ENCODE measurements around the gene BEAN1. TPM values are rescaled to one million over a fixed set of nuclear protein-coding genes. Genes with fewer than 3 reads are reported as not detected.

Gene BEAN1
- total RNA-seq, 4 donors from 2014 or later = 0.23 to 1.8 (median 0.76) TPM; not detected in 1

DNA sequence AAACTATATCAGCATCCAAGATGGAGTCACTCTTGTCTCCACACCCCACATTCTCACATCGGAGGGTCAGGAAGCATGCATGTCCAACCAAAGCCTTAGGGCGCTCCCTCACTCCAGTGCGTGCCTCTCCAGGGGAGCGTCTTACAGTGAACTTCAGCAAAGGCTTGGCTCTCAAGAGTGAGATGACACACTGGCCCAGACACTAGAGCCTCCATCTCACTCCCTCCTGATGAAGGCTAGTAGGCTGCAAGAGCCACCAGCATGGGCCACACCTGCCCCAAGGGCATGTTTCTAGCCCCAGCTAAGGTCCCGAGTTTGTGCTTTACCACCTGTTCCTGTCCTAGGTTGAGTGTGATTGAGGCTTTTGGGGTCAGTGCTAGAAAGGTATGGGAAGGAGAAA, 40.5 kb downstream of the BEAN1 start:
- no peak for DNase-seq
- H3K36me3 ChIP-seq = no peaks in the 10 kb centered on the region
- no peak overlapping the region for H3K4me3 ChIP-seq
- 100% methylated on average over 2 of the region's 5 CpGs; no CpG with 5 or more reads in 1 of the 2 donors for WGBS, 2 donors
- intact Hi-C loops (cut with DNase I) = no loop called here
- H3K4me1 ChIP-seq = no peaks in the 10 kb centered on the region
- H3K27ac ChIP-seq = no peak overlapping the region
- TF ChIP-seq POLR2A (IDR thresholded peaks at IDR 0.05) = no peak
- no peak for TF ChIP-seq CTCF (IDR thresholded peaks at IDR 0.05)
- H3K27me3 ChIP-seq = peaks cover 0 to 30% (median 0%) of the 10 kb centered on the region in 4 donors
- H3K9me3 ChIP-seq = no peaks in the 10 kb centered on the region

- TF ChIP-seq POLR2A (IDR thresholded peaks at IDR 0.05) = no peak
- no peak for TF ChIP-seq CTCF (IDR thresholded peaks at IDR 0.05)
- no peaks in the 10 kb centered on the region for H3K9me3 ChIP-seq
- no peak overlapping the region for H3K4me3 ChIP-seq
- H3K36me3 ChIP-seq = no peaks in the 10 kb centered on the region
- 87 to 90% methylated on average over 5 to 6 of the region's 11 CpGs for WGBS, 2 donors
- intact Hi-C loops (cut with DNase I) = no loop called here
- DNase-seq = no peak
- H3K27ac ChIP-seq = no peak overlapping the region
- no peaks in the 10 kb centered on the region for H3K4me1 ChIP-seq
- H3K27me3 ChIP-seq = peaks cover 0 to 25% (median 0%) of the 10 kb centered on the region in 4 donors
These were observed 41.3 kb downstream of the BEAN1 start for GRCh38 chr16:66468321-66468965.

DNA sequence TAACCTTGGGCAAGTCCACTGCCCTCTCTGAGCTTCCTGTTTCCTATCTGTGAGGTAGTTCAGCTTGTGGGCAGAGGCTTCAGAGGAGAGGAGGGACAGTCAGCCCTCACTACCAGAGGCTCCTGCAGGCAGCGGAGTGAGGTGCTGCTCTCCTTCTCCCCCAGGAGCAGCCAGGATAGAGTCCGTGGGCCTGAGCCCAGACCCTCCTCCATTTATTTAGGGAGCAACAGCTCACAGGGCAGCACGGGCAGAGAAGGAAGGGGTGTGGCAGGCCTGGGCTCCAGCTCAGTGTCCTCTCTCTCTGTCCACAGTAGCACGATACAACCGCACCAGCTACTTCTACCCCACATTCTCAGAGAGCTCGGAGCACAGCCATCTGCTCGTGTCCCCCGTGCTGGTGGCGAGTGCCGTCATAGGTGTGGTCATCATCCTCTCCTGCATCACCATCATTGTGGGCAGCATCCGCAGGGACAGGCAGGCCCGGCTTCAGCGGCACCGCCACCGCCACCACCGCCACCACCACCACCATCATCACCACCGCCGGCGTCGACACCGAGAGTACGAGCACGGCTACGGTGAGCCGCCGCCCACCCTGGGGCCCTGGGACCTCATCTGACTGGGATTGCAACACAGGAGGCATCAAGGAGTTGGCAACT, 42.3 kb downstream of the BEAN1 start:
- TF ChIP-seq CTCF (IDR thresholded peaks at IDR 0.05) (no peak), POLR2A (IDR thresholded peaks at IDR 0.05) (no peak)
- Histone ChIP-seq H3K27ac (no peak overlapping the region), H3K9me3 (no peaks in the 10 kb centered on the region), H3K4me3 (no peak overlapping the region), H3K36me3 (no peaks in the 10 kb centered on the region), H3K27me3 (peaks cover 0 to 25% (median 0%) of the 10 kb centered on the region in 4 donors), H3K4me1 (no peaks in the 10 kb centered on the region)
- 67 to 100% methylated on average over 4 to 5 of the region's 26 CpGs for WGBS, 2 donors
- no peak for DNase-seq
- intact Hi-C loops (cut with DNase I) = no loop called here

- peaks cover 0 to 28% (median 0%) of the 10 kb centered on the region in 4 donors for H3K27me3 ChIP-seq
- no peak overlapping the region for H3K4me3 ChIP-seq
- no peak for DNase-seq
- no peaks in the 10 kb centered on the region for H3K9me3 ChIP-seq
- TF ChIP-seq POLR2A (IDR thresholded peaks at IDR 0.05) (no peak), CTCF (IDR thresholded peaks at IDR 0.05) (no peak)
- no peaks in the 10 kb centered on the region for H3K36me3 ChIP-seq
- 68 to 90% methylated on average over 5 of the region's 6 CpGs for WGBS, 2 donors
- intact Hi-C loops (cut with DNase I) = loop anchor here (10.0 kb wide), 1 partner anchor 135 kb away; the partner anchor contains the start of gene CMTM3
- H3K27ac ChIP-seq = no peak overlapping the region
- peaks cover 0 to 5% (median 0%) of the 10 kb centered on the region in 3 donors for H3K4me1 ChIP-seq
These were observed 43.0 kb downstream of the BEAN1 start for GRCh38 chr16:66469947-66470546.

- WGBS, 2 donors = 17 to 88% methylated on average over 1 of the region's 2 CpGs
- intact Hi-C loops (cut with DNase I) = loop anchor here (10.0 kb wide), 1 partner anchor 134 kb away; the partner anchor contains the start of gene CMTM3
- TF ChIP-seq CTCF (IDR thresholded peaks at IDR 0.05) (no peak), POLR2A (IDR thresholded peaks at IDR 0.05) (no peak)
- Histone ChIP-seq H3K9me3 (no peaks in the 10 kb centered on the region), H3K36me3 (no peaks in the 10 kb centered on the region), H3K27ac (no peak overlapping the region), H3K4me1 (peaks cover 0 to 8% (median 0%) of the 10 kb centered on the region in 3 donors), H3K27me3 (peaks cover 0 to 33% (median 0%) of the 10 kb centered on the region in 4 donors), H3K4me3 (no peak overlapping the region)
- no peak for DNase-seq
These were observed 43.5 kb downstream of the BEAN1 start for GRCh38 chr16:66470556-66470955.

Measured in esophagus squamous epithelium (tissue), 5 donors.